Parathyroid adenoma (tissue), 2 donors: ENCODE measurements around the gene HOXA9.

Experiments used
- H2AFZ ChIP-seq: fragments of 300-600 bp; sonication (generic); one replicate; pipeline ENCODE4 v1.7.0; 2017; ENCODE audit warnings: antibody characterized with exemption, mild to moderate bottlenecking
- H3K27ac ChIP-seq: fragments of 300-600 bp; sonication (generic); one replicate; pipeline ENCODE4 v1.7.0; 2017
- H3K27me3 ChIP-seq: fragments of 300-600 bp; sonication (generic); one replicate; pipeline ENCODE4 v1.7.0; 2017; ENCODE audit warnings: low read length; ENCODE audit not compliant: control insufficient read depth, insufficient read depth
- H3K36me3 ChIP-seq: fragments of 300-600 bp; sonication (generic); one replicate; pipeline ENCODE4 v1.7.0; 2017; ENCODE audit warnings: low read length; ENCODE audit not compliant: control insufficient read depth, insufficient read depth
- H3K4me1 ChIP-seq: fragments of 300-600 bp; sonication (generic); one replicate; pipeline ENCODE4 v1.7.0; 2017; ENCODE audit warnings: control low read depth
- H3K4me2 ChIP-seq: fragments of 300-600 bp; sonication (generic); one replicate; pipeline ENCODE4 v1.7.0; 2017; ENCODE audit warnings: low read length
- H3K4me3 ChIP-seq: fragments of 300-600 bp; sonication (generic); one replicate; pipeline ENCODE4 v1.7.0; 2017; ENCODE audit warnings: low read depth, low read length
- H3K79me2 ChIP-seq: fragments of 300-600 bp; sonication (generic); one replicate; pipeline ENCODE4 v1.7.0; 2017; ENCODE audit warnings: control low read depth
- H3K9ac ChIP-seq: fragments of 300-600 bp; sonication (generic); one replicate; pipeline ENCODE4 v1.7.0; 2017; ENCODE audit warnings: mild to moderate bottlenecking
- H3K9me3 ChIP-seq: fragments of 300-600 bp; sonication (generic); one replicate; pipeline ENCODE4 v1.7.0; 2017; ENCODE audit warnings: low read length; ENCODE audit not compliant: control insufficient read depth
- CTCF ChIP-seq: fragments of 300-600 bp; sonication (generic); IDR thresholded peaks from one replicate; pipeline ENCODE4 v1.7.0; 2017; ENCODE audit warnings: antibody characterized with exemption, mild to moderate bottlenecking
- donor health status: primary hyperparathyroidism.

Gene HOXA9

GRCh38 chr7:27154901-27155815 is 10.2 kb downstream of the HOXA9 start:
- Histone ChIP-seq H3K79me2 (no peaks in the 10 kb centered on the region), H3K4me3 (peak overlapping the region; percentile 38), H3K4me1 (no peaks in the 10 kb centered on the region), H3K27ac (no peak overlapping the region), H3K4me2 (peak overlapping the region; percentile 65), H3K9me3 (no peaks in the 10 kb centered on the region), H3K36me3 (no peaks in the 10 kb centered on the region), H3K27me3 (peaks cover 32% of the 10 kb centered on the region), H3K9ac (no peak overlapping the region), H2AFZ (no peak overlapping the region)
- TF ChIP-seq CTCF = no peak

DNA sequence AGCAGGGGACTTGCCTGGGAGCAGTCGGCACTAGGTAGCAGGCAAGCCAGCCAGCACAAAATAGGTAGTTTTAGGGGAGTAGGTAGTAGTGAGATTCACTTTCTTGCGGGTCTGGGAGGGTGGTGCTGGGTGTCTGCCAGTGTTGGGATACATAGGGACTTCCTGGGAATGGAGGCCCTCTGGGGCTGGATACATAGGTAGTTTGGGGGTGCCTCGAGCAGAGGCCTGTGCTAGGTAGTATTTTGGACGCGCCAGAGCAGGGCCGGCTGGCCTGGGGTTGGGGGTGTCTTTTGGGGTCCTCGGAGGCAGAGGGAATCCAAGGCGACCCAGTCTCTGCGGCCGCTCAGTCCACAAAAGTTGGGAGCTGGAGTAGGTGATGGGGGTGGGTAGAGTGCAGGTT is 11.0 kb downstream of the HOXA9 start:
- Histone ChIP-seq H3K36me3 (no peaks in the 10 kb centered on the region), H3K9ac (no peak overlapping the region), H3K9me3 (no peaks in the 10 kb centered on the region), H3K79me2 (no peaks in the 10 kb centered on the region), H3K4me3 (no peak overlapping the region), H2AFZ (no peak overlapping the region), H3K4me1 (no peaks in the 10 kb centered on the region), H3K4me2 (no peak overlapping the region), H3K27me3 (peaks cover 28% of the 10 kb centered on the region), H3K27ac (no peak overlapping the region)
- TF ChIP-seq CTCF = no peak

DNA sequence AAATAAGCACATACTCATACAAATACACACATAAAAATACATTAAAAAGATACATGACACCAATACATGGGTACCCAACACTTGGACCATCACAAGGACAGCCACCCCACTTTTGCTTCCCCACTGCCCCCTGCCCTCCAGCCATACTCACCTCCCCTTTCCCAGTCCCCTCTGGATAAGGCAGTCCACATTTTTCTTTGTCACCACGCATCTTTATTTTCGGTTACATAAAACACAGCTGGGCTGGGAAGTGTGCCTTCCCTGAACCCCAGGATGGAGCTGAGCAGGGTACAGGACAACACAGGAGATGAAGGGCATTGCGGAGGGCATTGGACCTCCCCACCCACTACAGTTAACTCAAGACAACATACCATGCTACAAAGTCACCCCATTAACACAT is 11.8 kb downstream of the HOXA9 start:
- Histone ChIP-seq H3K4me1 (no peaks in the 10 kb centered on the region), H3K27me3 (peaks cover 25% of the 10 kb centered on the region), H3K9ac (no peak overlapping the region), H3K27ac (no peak overlapping the region), H3K79me2 (no peaks in the 10 kb centered on the region), H3K36me3 (no peaks in the 10 kb centered on the region), H3K9me3 (no peaks in the 10 kb centered on the region), H2AFZ (no peak overlapping the region), H3K4me3 (no peak overlapping the region), H3K4me2 (no peak overlapping the region)
- TF ChIP-seq CTCF = no peak

- Histone ChIP-seq H3K27ac (no peak overlapping the region), H3K9me3 (no peaks in the 10 kb centered on the region), H3K79me2 (no peaks in the 10 kb centered on the region)
These were observed 12.4 kb downstream of the HOXA9 start for GRCh38 chr7:27152816-27153442.

More at GRCh38 chr7:27152816-27153442, 12.4 kb downstream of the HOXA9 start:
- H3K4me2 ChIP-seq = no peak overlapping the region
- no peak overlapping the region for H3K4me3 ChIP-seq
- no peak overlapping the region for H2AFZ ChIP-seq
- no peaks in the 10 kb centered on the region for H3K36me3 ChIP-seq
- no peak for TF ChIP-seq CTCF
- peaks cover 23% of the 10 kb centered on the region for H3K27me3 ChIP-seq
- H3K9ac ChIP-seq = no peak overlapping the region
- H3K4me1 ChIP-seq = no peaks in the 10 kb centered on the region
